ENCODE results near the gene C13orf46.

The C13orf46 gene

GRCh38 chr13:113970810-113971470 lies 2.9 kb downstream of the C13orf46 start:
- no peak for DNase-seq (ENCODE audit: low read depth)

GRCh38 chr13:113969973-113970611 lies 3.8 kb downstream of the C13orf46 start:
- DNase-seq (ENCODE audit: low read depth), result no peak

GRCh38 chr13:113969311-113969972 lies 4.4 kb downstream of the C13orf46 start:
- DNase-seq (ENCODE audit: low read depth), result no peak

GRCh38 chr13:113968463-113969310 lies 5.2 kb downstream of the C13orf46 start:
- no peak for DNase-seq (ENCODE audit: low read depth)

- no peak for DNase-seq (ENCODE audit: low read depth)
These were observed 6.0 kb downstream of the C13orf46 start for GRCh38 chr13:113967729-113968462.

- no peak for DNase-seq (ENCODE audit: low read depth)
These were observed 6.6 kb downstream of the C13orf46 start for GRCh38 chr13:113967206-113967720.

- DNase-seq (ENCODE audit: low read depth), result no peak
These were observed 7.7 kb downstream of the C13orf46 start for GRCh38 chr13:113965968-113966884.

- DNase-seq (ENCODE audit: low read depth), result no peak
These were observed 8.4 kb downstream of the C13orf46 start for GRCh38 chr13:113965383-113965874.

- no peak for DNase-seq (ENCODE audit: low read depth)
These were observed 9.5 kb downstream of the C13orf46 start for GRCh38 chr13:113964251-113964995.

GRCh38 chr13:113963376-113963775 lies 10.5 kb downstream of the C13orf46 start:
- DNase-seq (ENCODE audit: low read depth), result no peak

GRCh38 chr13:113962975-113963374 lies 10.9 kb downstream of the C13orf46 start:
- no peak for DNase-seq (ENCODE audit: low read depth)

GRCh38 chr13:113962386-113962785 lies 11.5 kb downstream of the C13orf46 start:
- DNase-seq (ENCODE audit: low read depth), result no peak

GRCh38 chr13:113960276-113960948 lies 13.5 kb downstream of the C13orf46 start:
- DNase-seq (ENCODE audit: low read depth), result no peak

- DNase-seq (ENCODE audit: low read depth), result no peak
These were observed 14.7 kb downstream of the C13orf46 start for GRCh38 chr13:113959198-113959597.

GRCh38 chr13:113958373-113958772 lies 15.5 kb downstream of the C13orf46 start:
- no peak for DNase-seq (ENCODE audit: low read depth)

- DNase-seq (ENCODE audit: low read depth), result no peak
These were observed 17.3 kb downstream of the C13orf46 start for GRCh38 chr13:113956571-113956970.

GRCh38 chr13:113955691-113956090 lies 18.2 kb downstream of the C13orf46 start:
- no peak for DNase-seq (ENCODE audit: low read depth)

GRCh38 chr13:113955235-113955634 lies 18.6 kb downstream of the C13orf46 start:
- DNase-seq (ENCODE audit: low read depth), result no peak
